GM23338 (cell line): ENCODE results near the gene PRKD3. TPM values are rescaled to one million over a fixed set of nuclear protein-coding genes. Genes with fewer than 3 reads are reported as not detected.

Source experiments
- ATAC-seq: fragments of 200-7000 bp; cut with Tn5 transposase; 3 replicates; pipeline ENCODE4 v1.9.1; 2020
- DNase-seq: peaks from one replicate; pipeline ENCODE4 v3.0.0-alpha.2; 2015; ENCODE audit warnings: low spot score
- H2AFZ ChIP-seq: fragments of 200-600 bp; sonication (generic); 2 replicates; pipeline ENCODE4 v1.8.0; 2016; ENCODE audit warnings: antibody characterized with exemption, mild to moderate bottlenecking, moderate library complexity
- H3F3A ChIP-seq: fragments of 200-600 bp; sonication (generic); replicated peaks from 2 replicates; pipeline ENCODE4 v1.8.0; 2017; ENCODE audit warnings: antibody characterized with exemption, mixed run types, low read depth
- H3K27ac ChIP-seq: fragments of 200-600 bp; sonication (generic); 2 replicates; pipeline ENCODE4 v1.6.1; 2016; ENCODE audit warnings: low read depth
- H3K27me3 ChIP-seq: fragments of 200-600 bp; sonication (generic); 2 replicates; pipeline ENCODE4 v1.8.0; 2016; ENCODE audit warnings: mild to moderate bottlenecking, mixed run types, moderate library complexity; ENCODE audit not compliant: insufficient read depth
- H3K36me3 ChIP-seq: fragments of 200-600 bp; sonication (generic); 2 replicates; pipeline ENCODE4 v1.8.0; 2016; ENCODE audit warnings: mild to moderate bottlenecking; ENCODE audit not compliant: insufficient read depth
- H3K4me1 ChIP-seq: fragments of 200-600 bp; sonication (generic); 2 replicates; pipeline ENCODE4 v1.8.0; 2016; ENCODE audit warnings: mild to moderate bottlenecking, moderate library complexity; ENCODE audit not compliant: insufficient read depth
- H3K4me2 ChIP-seq: fragments of 200-600 bp; sonication (generic); 2 replicates; pipeline ENCODE4 v1.7.1; 2017; ENCODE audit warnings: mixed run types
- H3K4me3 ChIP-seq: fragments of 200-600 bp; sonication (generic); 2 replicates; pipeline ENCODE4 v1.6.1; 2016; ENCODE audit warnings: mixed run types
- H3K79me2 ChIP-seq: fragments of 200-600 bp; sonication (generic); replicated peaks from 2 replicates; pipeline ENCODE4 v1.8.0; 2017; ENCODE audit warnings: mild to moderate bottlenecking; ENCODE audit not compliant: insufficient read depth
- H3K9me2 ChIP-seq: fragments of 200-600 bp; sonication (generic); 2 replicates; pipeline ENCODE4 v1.8.0; 2017; ENCODE audit not compliant: insufficient read depth
- H4K20me1 ChIP-seq: fragments of 200-600 bp; sonication (generic); replicated peaks from 2 replicates; pipeline ENCODE4 v1.8.0; 2017; ENCODE audit warnings: mild to moderate bottlenecking; ENCODE audit not compliant: insufficient read depth
- H3K27ac Mint-ChIP-seq: 2 replicates; pipeline ENCODE4 v1.8.0; 2020; ENCODE audit warnings: inconsistent platforms, mild to moderate bottlenecking, moderate library complexity, mixed read lengths
- H3K27me3 Mint-ChIP-seq: 3 replicates; pipeline ENCODE4 v1.8.0; 2022; ENCODE audit warnings: low read depth, mild to moderate bottlenecking, moderate library complexity, mixed read lengths, inconsistent platforms; ENCODE audit not compliant: insufficient read depth, poor library complexity
- H3K36me3 Mint-ChIP-seq: 3 replicates; pipeline ENCODE4 v1.8.0; 2021; ENCODE audit warnings: low read depth, mild to moderate bottlenecking, inconsistent platforms, moderate library complexity, mixed read lengths
- H3K4me1 Mint-ChIP-seq: 3 replicates; pipeline ENCODE4 v1.8.0; 2020; ENCODE audit warnings: mild to moderate bottlenecking, inconsistent platforms, mixed read lengths
- H3K4me3 Mint-ChIP-seq: 3 replicates; pipeline ENCODE4 v1.8.0; 2021; ENCODE audit warnings: moderate library complexity, mild to moderate bottlenecking, inconsistent platforms, mixed read lengths
- H3K9me3 Mint-ChIP-seq: 3 replicates; pipeline ENCODE4 v1.8.0; 2020; ENCODE audit warnings: moderate library complexity, mild to moderate bottlenecking, inconsistent platforms, mixed read lengths
- CREB1 ChIP-seq: fragments of 250-450 bp; sonication (Bioruptor Pico); IDR thresholded peaks from 2 replicates; pipeline ENCODE4 v1.5.0; 2020; ENCODE audit warnings: low read depth, mild to moderate bottlenecking, moderate library complexity
- CTCF ChIP-seq, 2 experiments: fragments of 200-600 bp in 1 of 2; sonication (generic) in 1 of 2; conservative IDR thresholded peaks; 2 replicates each; pipeline versions ENCODE4 v1.5.1 to v1.6.1; 2016 to 2017; ENCODE audit warnings: antibody characterized with exemption in 2 of 2, low read depth in 2 of 2, mild to moderate bottlenecking in 2 of 2, moderate library complexity in 1 of 2
- ETS1 ChIP-seq: IDR thresholded peaks from 2 replicates; pipeline ENCODE4 v1.6.1; 2016; ENCODE audit warnings: antibody characterized with exemption
- EZH2 ChIP-seq: fragments of 200-600 bp; sonication (generic); IDR thresholded peaks from one replicate; pipeline ENCODE4 v1.8.0; 2017; ENCODE audit warnings: antibody characterized with exemption, mild to moderate bottlenecking, low read depth; ENCODE audit not compliant: unreplicated experiment
- EZH2phosphoT487 ChIP-seq: fragments of 200-600 bp; sonication (generic); IDR thresholded peaks from one replicate; pipeline ENCODE4 v1.8.1; 2018; ENCODE audit warnings: antibody characterized with exemption; ENCODE audit not compliant: unreplicated experiment
- NANOG ChIP-seq: IDR thresholded peaks from 2 replicates; pipeline ENCODE4 v1.6.1; 2016; ENCODE audit warnings: antibody characterized with exemption, borderline replicate concordance
- POLR2AphosphoS5 ChIP-seq: IDR thresholded peaks from 2 replicates; pipeline ENCODE4 v1.6.1; 2016; ENCODE audit warnings: antibody characterized with exemption, low read depth
- REST ChIP-seq: IDR thresholded peaks from one replicate; pipeline ENCODE4 v1.6.1; 2018; ENCODE audit warnings: antibody characterized with exemption; ENCODE audit not compliant: unreplicated experiment
- ZNF331 ChIP-seq: fragments of 250-450 bp; sonication (Bioruptor Pico); IDR thresholded peaks from 2 replicates; pipeline ENCODE4 v1.5.0; 2020; ENCODE audit warnings: low read depth, mild to moderate bottlenecking, moderate library complexity
- long read RNA-seq: library from polyadenylated mRNA; unstranded; transcript quantifications from one replicate; pipeline ENCODE4 v2.0.0, GENCODE V29; 2020; ENCODE audit not compliant: unreplicated experiment
- polyA plus RNA-seq: library from polyadenylated mRNA; unstranded; fragments of >200 nt; fragmentation: Nextera tagmentation; extraction: Ambion mirVana; gene quantifications from 2 replicates; pipeline ENCODE4 v1.2.1, GENCODE V29; 2016
- total RNA-seq: library from RNA; depleted of rRNA; stranded (reverse); fragments of >200 nt; shearing (Covaris generic); gene quantifications from 2 replicates; pipeline ENCODE4 v1.2.3, GENCODE V29; 2014; rRNA removed

Gene PRKD3
- total RNA-seq (50.9 and 77.0 TPM in 2 replicates), polyA plus RNA-seq (58.9 and 59.7 TPM in 2 replicates)
- long read RNA-seq, partial matches to known transcripts: 1 of 4 reads
- long read RNA-seq, other reads (novel, unspliced or antisense): 3 of 4 reads

DNA sequence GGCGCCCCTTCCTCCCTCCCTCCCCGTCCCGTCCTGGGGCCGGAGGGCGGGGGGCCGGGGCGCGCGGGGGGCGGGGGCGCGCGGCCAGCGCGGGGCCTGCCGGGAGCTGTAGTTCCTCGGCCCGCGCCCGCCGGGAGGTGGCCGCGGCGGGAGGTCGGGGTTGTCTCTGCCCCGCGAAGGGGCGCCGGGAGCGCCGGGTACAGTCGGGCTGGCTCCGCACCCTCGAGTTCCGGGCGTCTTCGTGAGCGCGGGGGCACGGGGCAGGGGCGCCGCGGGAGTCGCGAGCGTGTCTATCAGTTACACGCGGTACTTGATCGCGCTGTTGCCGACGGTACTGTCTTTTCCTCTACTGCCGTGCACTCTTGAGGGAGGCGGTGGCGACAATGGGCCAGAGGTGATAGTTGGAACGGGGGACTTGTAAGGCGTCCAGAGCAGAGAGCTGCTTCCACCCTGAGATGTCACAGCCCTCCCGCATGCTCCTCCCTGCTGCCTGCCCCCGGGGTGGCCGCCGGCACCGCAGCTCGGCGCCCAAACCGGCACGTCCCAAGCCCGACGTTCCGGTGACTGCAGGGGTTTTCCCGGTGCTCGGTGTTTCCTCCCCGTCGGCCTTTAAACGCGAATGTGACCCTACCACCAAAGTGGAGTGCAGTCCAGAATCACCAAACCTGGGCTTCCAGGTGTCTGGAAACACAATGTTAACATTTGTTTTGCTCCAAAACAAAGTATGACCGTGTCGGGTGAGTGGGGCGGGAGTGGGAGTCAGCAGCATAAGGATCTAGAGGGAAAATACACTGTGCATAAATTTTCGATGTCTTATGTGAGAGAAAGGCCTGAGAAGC is at the start of gene PRKD3:
TSS of gene PRKD3 (minus strand) at position 48 of the 839 bp plus-strand sequence. CDS start 8,309 bp downstream, outside the sequence.
- peaks cover 27% of the 10 kb centered on the region for H3K4me1 ChIP-seq
- peak; percentile 54 for TF ChIP-seq EZH2
- no peak for TF ChIP-seq EZH2phosphoT487
- TF ChIP-seq POLR2AphosphoS5: 0 out of 2 replicates have a peak, but pooled peaks have one; percentile 31
- ATAC-seq: peak; percentile 80
- H3K79me2 ChIP-seq: peaks cover 41% of the 10 kb centered on the region
- H3K4me1 Mint-ChIP-seq: peaks cover 20% of the 10 kb centered on the region
- no peaks in the 10 kb centered on the region for H3K9me2 ChIP-seq
- H2AFZ ChIP-seq: peak within 1 kb of the TSS; percentile 94
- H3K4me3 Mint-ChIP-seq: peak within 1 kb of the TSS; percentile 92
- peaks cover 24% of the 10 kb centered on the region for H3K27me3 ChIP-seq
- H3K4me3 ChIP-seq: peak within 1 kb of the TSS; percentile 91
- H3F3A ChIP-seq: peaks cover 11% of the 10 kb centered on the region
- peak within 1 kb of the TSS; percentile 64; the same call in 1 of the 2 replicates for H3K27ac ChIP-seq
- peaks cover 9% of the 10 kb centered on the region; the same call in 1 of the 3 replicates for H3K36me3 Mint-ChIP-seq
- H3K4me2 ChIP-seq: peak within 1 kb of the TSS; percentile 92
- peaks cover 12% of the 10 kb centered on the region; the same call in 1 of the 2 replicates for H4K20me1 ChIP-seq
- H3K36me3 ChIP-seq: peaks cover 3% of the 10 kb centered on the region; the same call in 1 of the 2 replicates
- H3K9me3 Mint-ChIP-seq: no peaks in the 10 kb centered on the region; the same call in 2 of the 3 replicates
- DNase-seq: peak; percentile 81
- peak within 1 kb of the TSS; percentile 94 for H3K27ac Mint-ChIP-seq
- peaks cover 20% of the 10 kb centered on the region for H3K27me3 Mint-ChIP-seq

DNA sequence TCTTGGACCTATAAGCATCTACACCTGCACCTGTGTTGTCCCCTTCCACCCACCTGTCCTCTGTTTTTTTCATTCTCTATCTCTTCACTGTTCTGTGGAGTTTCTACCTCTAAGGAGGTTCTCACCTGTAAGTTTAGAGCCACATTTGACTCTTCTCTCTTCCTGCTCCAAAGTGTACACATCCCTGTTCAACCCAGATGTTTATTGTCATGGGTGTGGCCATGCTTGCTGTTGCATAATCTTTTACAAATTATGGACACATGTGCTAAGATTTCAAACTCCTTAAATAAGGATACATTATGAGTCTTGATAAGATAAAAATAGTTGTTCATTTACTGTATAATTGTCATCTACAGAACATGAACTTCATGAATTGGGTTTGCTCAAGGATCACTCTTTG is 47.4 kb upstream of the PRKD3 start:
- Mint-ChIP-seq H3K36me3 (no peaks in the 10 kb centered on the region), H3K27me3 (no peaks in the 10 kb centered on the region), H3K4me1 (0 out of 3 replicates have a peak, but pooled peaks cover 2% of the 10 kb centered on the region), H3K9me3 (no peaks in the 10 kb centered on the region), H3K4me3 (no peak overlapping the region), H3K27ac (no peak overlapping the region)
- Histone ChIP-seq H3K79me2 (no peaks in the 10 kb centered on the region), H2AFZ (no peak overlapping the region), H3K4me1 (no peaks in the 10 kb centered on the region), H3K27me3 (no peaks in the 10 kb centered on the region), H3F3A (no peaks in the 10 kb centered on the region), H3K4me2 (no peak overlapping the region), H3K9me2 (no peaks in the 10 kb centered on the region), H4K20me1 (no peaks in the 10 kb centered on the region), H3K4me3 (no peak overlapping the region), H3K36me3 (no peaks in the 10 kb centered on the region), H3K27ac (no peak overlapping the region)
- no peak for TF ChIP-seq POLR2AphosphoS5
- TF ChIP-seq EZH2: no peak
- TF ChIP-seq NANOG: no peak
- DNase-seq (no peak), ATAC-seq (no peak)

DNA sequence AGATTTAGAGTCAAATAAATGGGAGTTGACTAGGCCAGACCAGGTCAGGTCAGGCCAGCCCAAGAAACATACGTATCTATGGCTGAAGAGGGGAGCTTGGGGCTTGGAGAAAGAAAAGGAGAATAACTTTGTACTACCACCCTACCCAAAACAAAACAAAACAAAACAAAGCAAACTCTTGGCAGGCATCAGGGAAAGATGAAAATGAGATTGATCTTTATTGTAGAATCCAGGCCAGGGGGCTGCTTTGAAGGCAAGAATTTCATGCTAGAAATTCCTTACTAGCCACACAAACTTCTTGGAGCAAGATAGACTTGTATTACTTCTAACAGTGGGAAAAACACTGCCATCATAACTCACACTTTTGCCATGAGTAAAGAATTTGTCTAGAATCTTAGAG is 46.0 kb upstream of the PRKD3 start:
- DNase-seq (no peak), ATAC-seq (no peak)
- H4K20me1 ChIP-seq: no peaks in the 10 kb centered on the region
- H2AFZ ChIP-seq: no peak overlapping the region
- no peak overlapping the region for H3K27ac ChIP-seq
- Mint-ChIP-seq H3K27me3 (no peaks in the 10 kb centered on the region), H3K27ac (no peak overlapping the region), H3K36me3 (no peaks in the 10 kb centered on the region), H3K4me3 (no peak overlapping the region), H3K4me1 (no peaks in the 10 kb centered on the region), H3K9me3 (no peaks in the 10 kb centered on the region)
- H3K4me2 ChIP-seq: no peak overlapping the region
- no peaks in the 10 kb centered on the region for H3F3A ChIP-seq
- H3K36me3 ChIP-seq: no peaks in the 10 kb centered on the region
- no peaks in the 10 kb centered on the region for H3K9me2 ChIP-seq
- H3K4me1 ChIP-seq: no peaks in the 10 kb centered on the region
- H3K27me3 ChIP-seq: no peaks in the 10 kb centered on the region
- H3K79me2 ChIP-seq: no peaks in the 10 kb centered on the region
- no peak overlapping the region for H3K4me3 ChIP-seq
- TF ChIP-seq ETS1: no peak
- TF ChIP-seq NANOG: no peak
- no peak for TF ChIP-seq CTCF (conservative IDR thresholded peaks at IDR 0.05; ENCODE audit: low read depth in 2 of 2)
- no peak for TF ChIP-seq EZH2
- TF ChIP-seq EZH2phosphoT487: no peak
- no peak for TF ChIP-seq ZNF331 (CRISPR knock-in tag)
- no peak for TF ChIP-seq REST
- no peak for TF ChIP-seq CREB1 (CRISPR knock-in tag)
